ENCODE data around the gene CADM3.

Gene CADM3

GRCh38 chr1:159171254-159171687 lies at the start of gene CADM3:
Gene CADM3, plus strand, starts transcription at chr1:159171615. Its CDS starts 151 bp downstream, at chr1:159171766.
- peak; percentile 49 for DNase-seq (ENCODE audit: low spot score)

- DNase-seq (ENCODE audit: low spot score), result no peak
Measured at GRCh38 chr1:159122005-159122621, 49.3 kb upstream of the CADM3 start.

- no peak for DNase-seq (ENCODE audit: low spot score)
Measured at GRCh38 chr1:159123587-159123986, 47.8 kb upstream of the CADM3 start.

GRCh38 chr1:159132271-159132881 lies 39.0 kb upstream of the CADM3 start:
- DNase-seq (ENCODE audit: low spot score), result no peak

GRCh38 chr1:159140474-159140873 lies 30.9 kb upstream of the CADM3 start:
- no peak for DNase-seq (ENCODE audit: low spot score)

- DNase-seq (ENCODE audit: low spot score), result peak; percentile 82
Measured at GRCh38 chr1:159141584-159142390, 29.6 kb upstream of the CADM3 start.

- DNase-seq (ENCODE audit: low spot score), result no peak
Measured at GRCh38 chr1:159142391-159142663, 29.1 kb upstream of the CADM3 start.

GRCh38 chr1:159142726-159143510 lies 28.5 kb upstream of the CADM3 start:
- DNase-seq (ENCODE audit: low spot score), result no peak

GRCh38 chr1:159144571-159144970 lies 26.8 kb upstream of the CADM3 start:
- no peak for DNase-seq (ENCODE audit: low spot score)

GRCh38 chr1:159146980-159147379 lies 24.4 kb upstream of the CADM3 start:
- DNase-seq (ENCODE audit: low spot score), result no peak

GRCh38 chr1:159152031-159152430 lies 19.4 kb upstream of the CADM3 start:
- DNase-seq (ENCODE audit: low spot score), result no peak

GRCh38 chr1:159161001-159161718 lies 10.3 kb upstream of the CADM3 start:
- peak; percentile 76 for DNase-seq (ENCODE audit: low spot score)

- no peak for DNase-seq (ENCODE audit: low spot score)
Measured at GRCh38 chr1:159161719-159162026, 9.7 kb upstream of the CADM3 start.

GRCh38 chr1:159162516-159163265 lies 8.7 kb upstream of the CADM3 start:
- DNase-seq (ENCODE audit: low spot score), result no peak

GRCh38 chr1:159163614-159164228 lies 7.7 kb upstream of the CADM3 start:
- no peak for DNase-seq (ENCODE audit: low spot score)

- DNase-seq (ENCODE audit: low spot score), result peak; percentile 37
Measured at GRCh38 chr1:159168043-159168442, 3.4 kb upstream of the CADM3 start.

- no peak for DNase-seq (ENCODE audit: low spot score)
Measured at GRCh38 chr1:159170639-159171038, 776 bp upstream of the CADM3 start.

GRCh38 chr1:159171688-159172501 lies 480 bp downstream of the CADM3 start:
- DNase-seq (ENCODE audit: low spot score), result peak; percentile 25

- no peak for DNase-seq (ENCODE audit: low spot score)
Measured at GRCh38 chr1:159172614-159173291, 1.3 kb downstream of the CADM3 start.

Data from putamen (tissue), 1 donor.